Keratinocyte (primary cell): Measurements from ENCODE around the gene ODAD4. TPM values are rescaled to one million over a fixed set of nuclear protein-coding genes. Genes with fewer than 3 reads are reported as not detected.

Experiments
- DNase-seq: peaks from one replicate; pipeline ENCODE4 v3.0.0-alpha.2; 2011; ENCODE audit warnings: low read depth, missing footprints, low spot score
- FAIRE-seq: peaks from 2 replicates; lab custom pipeline; 2011; peaks lifted over from hg19 to GRCh38; lab: Jason Lieb, UNC
- H2AFZ ChIP-seq: 2 replicates; pipeline ENCODE4 v1.6.0; 2012; ENCODE audit warnings: low read length, control low read depth, inconsistent platforms; ENCODE audit not compliant: control insufficient read depth
- H3K27ac ChIP-seq: 2 replicates; pipeline ENCODE4 v1.5.1; 2011; ENCODE audit warnings: low read length; ENCODE audit not compliant: control insufficient read depth, insufficient read depth
- H3K27me3 ChIP-seq: 3 replicates; pipeline ENCODE4 v1.6.0; 2011; ENCODE audit warnings: low read length; ENCODE audit not compliant: control insufficient read depth, insufficient read depth; ENCODE audit errors: extremely low read depth
- H3K36me3 ChIP-seq, 2 experiments: 2 replicates in 1 of 2; 3 replicates in 1 of 2; pipeline ENCODE4 v1.5.1; 2011; ENCODE audit warnings: low read length in 2 of 2, mild to moderate bottlenecking in 1 of 2; ENCODE audit not compliant: control insufficient read depth in 2 of 2, insufficient read depth in 2 of 2; ENCODE audit errors: extremely low read depth in 1 of 2
- H3K4me1 ChIP-seq: 3 replicates; pipeline ENCODE4 v1.5.1; 2011; ENCODE audit warnings: low read length; ENCODE audit not compliant: control insufficient read depth, insufficient read depth; ENCODE audit errors: extremely low read depth
- H3K4me2 ChIP-seq: 3 replicates; pipeline ENCODE4 v1.6.0; 2011; ENCODE audit warnings: low read depth, low read length; ENCODE audit not compliant: control insufficient read depth, insufficient read depth; ENCODE audit errors: extremely low read depth
- H3K4me3 ChIP-seq, 3 experiments: fragments of 200-600 bp in 1 of 3; sonication (generic) in 1 of 3; 2 replicates in 2 of 3; 3 replicates in 1 of 3; pipeline ENCODE4 v1.5.1; 2011 to 2016; ENCODE audit warnings: low read length in 3 of 3, mild to moderate bottlenecking in 3 of 3, control low read depth in 2 of 3, inconsistent platforms in 1 of 3, low read depth in 1 of 3, mixed read lengths in 1 of 3, mixed run types in 1 of 3, moderate library complexity in 1 of 3; ENCODE audit not compliant: control insufficient read depth in 2 of 3, insufficient read depth in 2 of 3; ENCODE audit errors: extremely low read depth in 1 of 3
- H3K79me2 ChIP-seq: 2 replicates; pipeline ENCODE4 v1.6.0; 2012; ENCODE audit warnings: low read length; ENCODE audit not compliant: control insufficient read depth, insufficient read depth
- H3K9ac ChIP-seq: 3 replicates; pipeline ENCODE4 v1.6.0; 2011; ENCODE audit warnings: low read length; ENCODE audit not compliant: control insufficient read depth, insufficient read depth; ENCODE audit errors: extremely low read depth
- H3K9me1 ChIP-seq: 3 replicates; pipeline ENCODE4 v1.6.0; 2011; ENCODE audit warnings: low read length; ENCODE audit not compliant: control insufficient read depth, insufficient read depth; ENCODE audit errors: extremely low read depth
- H3K9me3 ChIP-seq: 2 replicates; pipeline ENCODE4 v1.5.1; 2012; ENCODE audit warnings: low read depth, low read length; ENCODE audit not compliant: control insufficient read depth
- H4K20me1 ChIP-seq: 3 replicates; pipeline ENCODE4 v1.6.0; 2011; ENCODE audit warnings: low read length; ENCODE audit not compliant: control insufficient read depth, insufficient read depth; ENCODE audit errors: extremely low read depth
- CTCF ChIP-seq, 3 experiments: IDR thresholded peaks in 1 of 3; conservative IDR thresholded peaks in 1 of 3; optimal IDR thresholded peaks in 1 of 3; 2 replicates in 2 of 3; 3 replicates in 1 of 3; pipeline versions ENCODE3 to v1.5.1; 2011; ENCODE audit warnings: low read length in 3 of 3, mild to moderate bottlenecking in 3 of 3, moderate library complexity in 2 of 3, control low read depth in 1 of 3, inconsistent platforms in 1 of 3; ENCODE audit not compliant: insufficient read depth in 2 of 3; ENCODE audit errors: extremely low read depth in 1 of 3
- EZH2 ChIP-seq: IDR thresholded peaks from one replicate; pipeline ENCODE4 v1.6.1; 2012; ENCODE audit warnings: inconsistent platforms, mild to moderate bottlenecking, low read length, moderate library complexity
- dilution Hi-C: fragments of 300-500 bp; cut with MboI; formaldehyde crosslinking; loops from one replicate; pipeline ENCODE4 v1.7.0; 2020; ENCODE audit warnings: low sequenced_read_pairs; ENCODE audit not compliant: extremely low pct_ligation_motif_present
- polyA plus RNA-seq, 5 experiments: library from polyadenylated mRNA; depleted of rRNA in 3 of 5; stranded (reverse) in 3 of 5; stranded (forward) in 1 of 5; unstranded in 1 of 5; fragments of >200 nt; gene quantifications; 1 replicate in 1 of 5; 2 replicates in 3 of 5; 3 replicates in 1 of 5; pipeline versions ENCODE4 v1.2.1 to v1.2.3, GENCODE V29; 2011 to 2012; ENCODE audit warnings: missing spikeins in 2 of 5, low read depth in 1 of 5, low replicate concordance in 1 of 5

Gene ODAD4
- polyA plus RNA-seq, 1 donor (not counting 4 experiments of a cell fraction or from before 2014, with no cell fraction given) = 0.20 TPM

DNA sequence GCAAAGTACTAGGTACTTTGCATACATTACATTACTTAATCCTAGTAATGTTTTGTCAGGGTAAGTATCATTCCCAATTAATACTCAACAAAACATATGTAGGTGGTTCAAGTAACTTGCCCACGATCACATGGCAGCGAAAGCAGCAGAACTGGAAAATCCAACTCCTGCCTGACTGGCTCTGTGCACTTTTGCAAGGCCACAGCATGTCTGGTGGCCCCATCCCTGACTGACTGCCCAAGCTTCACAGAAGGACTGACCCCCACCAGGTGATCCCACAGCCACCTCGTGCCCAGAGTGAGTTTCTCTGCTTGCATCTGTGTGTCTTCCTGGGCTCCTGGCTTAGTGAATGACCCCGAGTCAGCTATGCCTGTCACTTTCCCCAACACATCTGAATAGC, 47.6 kb downstream of the ODAD4 start:
- Histone ChIP-seq H3K27me3 (no peaks in the 10 kb centered on the region), H2AFZ (no peak overlapping the region), H4K20me1 (no peaks in the 10 kb centered on the region), H3K27ac (no peak overlapping the region), H3K36me3 (peaks cover 47 to 48% of the 10 kb centered on the region in 2 experiments), H3K4me3 (no peak overlapping the region), H3K9ac (no peak overlapping the region), H3K9me1 (no peaks in the 10 kb centered on the region), H3K9me3 (no peaks in the 10 kb centered on the region), H3K4me1 (peaks cover 5% of the 10 kb centered on the region), H3K4me2 (no peak overlapping the region), H3K79me2 (no peaks in the 10 kb centered on the region)
- FAIRE-seq (no peak), DNase-seq (no peak)
- TF ChIP-seq CTCF (optimal IDR thresholded peaks at IDR 0.05 in 1 of 3, IDR thresholded peaks at IDR 0.05 in 1 of 3, conservative IDR thresholded peaks at IDR 0.05 in 1 of 3; ENCODE audit: extremely low read depth in 1 of 3, insufficient read depth in 2 of 3, low read length in 3 of 3) (no peak), EZH2 (no peak)
- dilution Hi-C loops = no loop called here

DNA sequence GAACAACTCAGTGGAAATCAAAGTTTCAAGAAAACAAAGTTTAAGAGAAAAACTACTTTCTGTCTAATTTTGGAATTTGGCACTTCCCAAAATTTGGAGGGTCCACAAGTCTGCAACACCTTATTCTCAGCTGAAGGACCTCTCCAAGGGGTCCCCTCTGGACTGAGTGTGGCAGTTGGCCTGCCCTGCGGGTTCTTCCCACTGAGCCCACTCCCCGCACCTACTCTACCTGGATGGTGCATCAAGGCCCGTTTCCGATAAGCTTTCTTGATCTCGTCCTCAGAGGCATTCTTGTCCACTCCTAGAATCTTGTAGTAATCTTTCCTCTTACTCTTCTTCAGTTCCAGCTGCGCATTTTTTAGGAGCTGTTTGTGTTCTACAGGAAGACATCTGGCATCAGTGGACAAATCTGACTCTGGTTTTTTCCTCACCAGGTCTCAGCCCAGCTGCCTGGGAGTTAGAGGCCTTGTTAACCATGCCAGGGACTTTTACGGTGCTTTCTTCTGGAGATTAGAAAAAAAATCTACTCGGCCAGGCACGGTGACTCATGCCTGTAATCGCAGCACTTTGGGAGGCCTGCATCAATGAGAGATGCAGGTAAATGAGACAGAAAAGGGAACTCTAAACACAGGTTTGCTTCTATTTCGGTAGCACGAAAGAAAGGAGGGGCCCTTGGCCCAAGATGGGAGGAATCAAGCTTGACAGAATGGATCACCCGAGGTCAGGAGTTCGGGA, 51.8 kb downstream of the ODAD4 start:
- Histone ChIP-seq H3K9ac (no peak overlapping the region), H3K79me2 (no peaks in the 10 kb centered on the region), H2AFZ (no peak overlapping the region), H3K9me3 (no peaks in the 10 kb centered on the region), H3K4me2 (no peak overlapping the region), H3K9me1 (no peaks in the 10 kb centered on the region), H3K36me3 (peaks cover 36 to 49% of the 10 kb centered on the region in 2 experiments), H3K27me3 (no peaks in the 10 kb centered on the region), H3K27ac (no peak overlapping the region), H4K20me1 (no peaks in the 10 kb centered on the region), H3K4me3 (no peak overlapping the region), H3K4me1 (peaks cover 2% of the 10 kb centered on the region)
- FAIRE-seq = no peak
- TF ChIP-seq EZH2 = no peak
- TF ChIP-seq CTCF (optimal IDR thresholded peaks at IDR 0.05 in 1 of 3, IDR thresholded peaks at IDR 0.05 in 1 of 3, conservative IDR thresholded peaks at IDR 0.05 in 1 of 3; ENCODE audit: extremely low read depth in 1 of 3, insufficient read depth in 2 of 3, low read length in 3 of 3) = no peak
- dilution Hi-C loops = no loop called here
- no peak for DNase-seq
